Adrenal gland (tissue), 5 donors: Measurements from ENCODE around the gene SUGT1.
"Not testable (repeated sequence)": the region's sequence is repeated elsewhere in the genome, so short reads cannot be mapped to it uniquely, and the experiment has no call there.

Experiments
- CTCF ChIP-seq, 6 experiments: fragments of 450-650 bp in 4 of 6; fragments of 200-600 bp in 2 of 6; sonication (generic) in 1 of 6; IDR thresholded peaks; 1 replicate in 5 of 6; 2 replicates in 1 of 6; pipeline versions ENCODE4 v1.5.1 to v1.8.0; 2016 to 2021; ENCODE audit warnings: antibody characterized with exemption in 6 of 6, mild to moderate bottlenecking in 2 of 6, moderate library complexity in 1 of 6
- POLR2A ChIP-seq, 2 donors: fragments of 450-650 bp; IDR thresholded peaks; one replicate each; pipeline ENCODE4 v1.6.1; 2017; ENCODE audit warnings: antibody characterized with exemption in 2 of 2, mild to moderate bottlenecking in 2 of 2, moderate library complexity in 1 of 2
- donor health status: DM: no; HTN: no; CAD: no.

- TF ChIP-seq CTCF, POLR2A (IDR thresholded peaks at IDR 0.05): not testable (repeated sequence)
Measured at GRCh38 chr13:52603316-52603715, 49.3 kb upstream of the SUGT1 start.
